ENCODE data around the gene SPC24. TPM values are rescaled to one million over a fixed set of nuclear protein-coding genes. Genes with fewer than 3 reads are reported as not detected.

SPC24 gene
- total RNA-seq, 1 experiment from 2014 or later: 33.9 TPM

DNA sequence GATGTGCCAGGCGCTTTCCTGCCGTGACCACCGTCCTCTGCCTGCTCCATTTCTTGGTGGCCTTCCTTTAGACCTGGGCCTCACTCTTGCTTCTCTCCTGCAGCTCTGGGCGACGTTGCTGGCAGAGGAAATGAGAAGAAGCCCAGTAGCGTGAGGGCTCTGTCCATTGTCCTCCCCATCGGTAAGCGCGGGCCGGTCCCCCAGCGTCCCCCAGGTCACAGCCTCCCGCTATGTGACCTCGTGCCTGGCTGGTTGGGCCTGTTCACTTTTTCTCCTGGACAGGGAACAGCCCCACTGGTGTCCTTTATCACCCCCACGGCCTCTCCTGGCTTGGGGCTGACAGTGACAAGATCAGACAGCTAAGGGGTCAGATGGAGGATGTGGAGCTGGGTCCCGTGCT, 27.7 kb downstream of the SPC24 start:
- H3K36me3 ChIP-seq (ENCODE audit: control insufficient read depth in 1 of 2, insufficient read depth in 2 of 2, low read length in 2 of 2): peaks cover 47 to 73% of the 10 kb centered on the region in 2 experiments
- H3K9me3 ChIP-seq (ENCODE audit: control insufficient read depth in 1 of 2, insufficient read depth in 1 of 2, low read depth in 1 of 2, low read length in 2 of 2): no peaks in the 10 kb centered on the region
- peaks cover 20% of the 10 kb centered on the region; the same call in 1 of the 2 replicates for H3K79me2 ChIP-seq (ENCODE audit: insufficient read depth, low read length)
- H4K20me1 ChIP-seq (ENCODE audit: insufficient read depth): no peaks in the 10 kb centered on the region; the same call in 1 of the 2 replicates
- no peaks in the 10 kb centered on the region for H3K27me3 ChIP-seq (ENCODE audit: insufficient read depth, low read length)
- no peaks in the 10 kb centered on the region for H3K9me2 ChIP-seq (ENCODE audit: insufficient read depth)
- no peak overlapping the region; the same call in 1 of the 2 replicates for H3K27ac ChIP-seq (ENCODE audit: low read depth, low read length)
- ChIA-PET CTCF (no interaction called here), POLR2A (no interaction called here), RAD21 (ENCODE audit: low non-redundant PET in 1 of 2, low total read pairs in 2 of 2, uncharacterized antibody in 2 of 2, unreplicated experiment in 2 of 2) (no interaction called here)
- TF ChIP-seq EZH2 (IDR thresholded peaks at IDR 0.05): no peak
- no peak overlapping the region for H3K9ac ChIP-seq (ENCODE audit: low read length)
- no peak overlapping the region for H2AFZ ChIP-seq (ENCODE audit: low read depth, low read length, poor library complexity, severe bottlenecking)
- peaks cover 0 to 3% of the 10 kb centered on the region in 2 experiments; a peak in 2 of 4 replicates for H3K4me1 ChIP-seq (ENCODE audit: control insufficient read depth in 1 of 2, insufficient read depth in 2 of 2, low read length in 2 of 2)
- no peak for ATAC-seq
- no peak overlapping the region for H3K4me3 ChIP-seq (replicated peaks in 1 of 2; ENCODE audit: low read depth in 1 of 2, low read length in 2 of 2)
- no TSS peak for BruUV-seq (replicated peaks)
- no peak for DNase-seq (ENCODE audit: low read depth, low spot score)
- intact Hi-C loops (cut with micrococcal nuclease): no loop called here
- H3K4me2 ChIP-seq (ENCODE audit: low read length): no peak overlapping the region

DNA sequence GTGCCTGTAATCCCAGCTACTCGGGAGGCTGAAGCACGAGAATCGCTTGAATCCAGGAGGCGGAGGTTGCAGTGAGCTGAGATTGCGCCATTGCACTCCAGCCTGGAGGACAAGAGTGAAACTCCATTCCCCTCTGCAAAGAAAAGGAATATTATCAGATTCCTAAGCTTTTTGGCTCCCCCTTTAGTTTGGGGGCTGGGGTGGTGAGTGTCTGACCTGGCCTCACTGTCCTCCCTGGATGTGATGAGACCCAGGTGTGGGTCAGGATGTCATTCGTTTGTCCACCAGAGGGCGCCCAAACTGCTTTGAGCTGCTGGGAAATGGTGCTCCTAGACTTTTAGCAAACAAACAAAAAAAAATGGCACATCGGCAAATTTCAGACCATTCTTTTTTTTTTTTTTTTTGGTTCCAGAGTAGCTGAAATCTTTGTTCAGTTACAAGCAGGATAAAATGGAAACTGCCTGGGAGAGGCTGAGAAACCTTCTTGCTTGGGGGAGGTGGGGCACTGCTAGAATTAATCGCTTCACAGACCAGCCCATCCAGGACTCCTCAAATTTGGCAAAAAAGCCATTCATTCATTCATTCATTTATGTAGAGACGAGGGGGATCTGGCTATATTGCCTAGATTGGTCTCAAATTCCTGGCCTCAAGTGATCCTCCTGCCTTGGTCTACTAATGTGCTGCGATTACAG, 29.4 kb downstream of the SPC24 start:
- no TSS peak for BruUV-seq (replicated peaks)
- Histone ChIP-seq H3K79me2 (ENCODE audit: insufficient read depth, low read length) (peaks cover 11% of the 10 kb centered on the region; the same call in 1 of the 2 replicates), H3K4me2 (ENCODE audit: low read length) (no peak overlapping the region), H3K9ac (ENCODE audit: low read length) (no peak overlapping the region), H3K4me1 (ENCODE audit: control insufficient read depth in 1 of 2, insufficient read depth in 2 of 2, low read length in 2 of 2) (peaks cover 0 to 3% of the 10 kb centered on the region in 2 experiments; a peak in 1 of 4 replicates), H4K20me1 (ENCODE audit: insufficient read depth) (no peaks in the 10 kb centered on the region; the same call in 1 of the 2 replicates), H2AFZ (ENCODE audit: low read depth, low read length, poor library complexity, severe bottlenecking) (no peak overlapping the region), H3K4me3 (replicated peaks in 1 of 2; ENCODE audit: low read depth in 1 of 2, low read length in 2 of 2) (no peak overlapping the region), H3K27me3 (ENCODE audit: insufficient read depth, low read length) (no peaks in the 10 kb centered on the region), H3K36me3 (ENCODE audit: control insufficient read depth in 1 of 2, insufficient read depth in 2 of 2, low read length in 2 of 2) (peaks cover 43 to 60% of the 10 kb centered on the region in 2 experiments), H3K9me3 (ENCODE audit: control insufficient read depth in 1 of 2, insufficient read depth in 1 of 2, low read depth in 1 of 2, low read length in 2 of 2) (no peaks in the 10 kb centered on the region), H3K9me2 (ENCODE audit: insufficient read depth) (no peaks in the 10 kb centered on the region), H3K27ac (ENCODE audit: low read depth, low read length) (no peak overlapping the region)
- CTCF ChIA-PET: interaction anchor here (0.7 to 2.0 kb wide), 16 partner anchors 9 to 189 kb away, joined by 3 to 10 read pairs (median 3); partner anchors contain the start of genes KANK2 and LDLR
- DNase-seq (ENCODE audit: low read depth, low spot score) (peak; percentile 39), ATAC-seq (peak; percentile 75)
- TF ChIP-seq SIN3A (IDR thresholded peaks at IDR 0.05; ENCODE audit: low read depth) (no peak), ZFX (IDR thresholded peaks at IDR 0.05) (no peak), SP1 (IDR thresholded peaks at IDR 0.05; ENCODE audit: low read depth) (no peak), RAD21 (IDR thresholded peaks at IDR 0.05; ENCODE audit: low read depth) (peak; percentile 56), POLR2AphosphoS5 (IDR thresholded peaks at IDR 0.05; ENCODE audit: low read depth, low read length) (no peak), ZNF274 (IDR thresholded peaks at IDR 0.05; ENCODE audit: low read depth, low read length) (no peak), ELF1 (IDR thresholded peaks at IDR 0.05; ENCODE audit: borderline replicate concordance, low read depth) (no peak), CBX3 (IDR thresholded peaks at IDR 0.05; ENCODE audit: low read depth) (no peak), POLR2A (IDR thresholded peaks at IDR 0.05; ENCODE audit: borderline replicate concordance, extremely low read depth, insufficient read depth, insufficient read length) (no peak), YY1 (IDR thresholded peaks at IDR 0.05; ENCODE audit: extremely low read depth, insufficient replicate concordance, low read depth, low read length) (no peak), EGR1 (IDR thresholded peaks at IDR 0.05; ENCODE audit: low read depth) (no peak)
- TF ChIP-seq, protein P1, sequence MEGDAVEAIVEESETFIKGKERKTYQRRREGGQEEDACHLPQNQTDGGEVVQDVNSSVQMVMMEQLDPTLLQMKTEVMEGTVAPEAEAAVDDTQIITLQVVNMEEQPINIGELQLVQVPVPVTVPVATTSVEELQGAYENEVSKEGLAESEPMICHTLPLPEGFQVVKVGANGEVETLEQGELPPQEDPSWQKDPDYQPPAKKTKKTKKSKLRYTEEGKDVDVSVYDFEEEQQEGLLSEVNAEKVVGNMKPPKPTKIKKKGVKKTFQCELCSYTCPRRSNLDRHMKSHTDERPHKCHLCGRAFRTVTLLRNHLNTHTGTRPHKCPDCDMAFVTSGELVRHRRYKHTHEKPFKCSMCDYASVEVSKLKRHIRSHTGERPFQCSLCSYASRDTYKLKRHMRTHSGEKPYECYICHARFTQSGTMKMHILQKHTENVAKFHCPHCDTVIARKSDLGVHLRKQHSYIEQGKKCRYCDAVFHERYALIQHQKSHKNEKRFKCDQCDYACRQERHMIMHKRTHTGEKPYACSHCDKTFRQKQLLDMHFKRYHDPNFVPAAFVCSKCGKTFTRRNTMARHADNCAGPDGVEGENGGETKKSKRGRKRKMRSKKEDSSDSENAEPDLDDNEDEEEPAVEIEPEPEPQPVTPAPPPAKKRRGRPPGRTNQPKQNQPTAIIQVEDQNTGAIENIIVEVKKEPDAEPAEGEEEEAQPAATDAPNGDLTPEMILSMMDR (IDR thresholded peaks at IDR 0.05 in 2 of 3, conservative IDR thresholded peaks at IDR 0.05 in 1 of 3; ENCODE audit: borderline replicate concordance in 1 of 3, insufficient read depth in 1 of 3, low read depth in 2 of 3, low read length in 2 of 3): peak; percentile 64 to 78 (median 77); a peak in 5 of 6 replicates
- TF ChIP-seq, protein P2, sequence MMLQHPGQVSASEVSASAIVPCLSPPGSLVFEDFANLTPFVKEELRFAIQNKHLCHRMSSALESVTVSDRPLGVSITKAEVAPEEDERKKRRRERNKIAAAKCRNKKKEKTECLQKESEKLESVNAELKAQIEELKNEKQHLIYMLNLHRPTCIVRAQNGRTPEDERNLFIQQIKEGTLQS (IDR thresholded peaks at IDR 0.05): no peak
- RAD21 ChIA-PET (ENCODE audit: low non-redundant PET in 1 of 2, low total read pairs in 2 of 2, uncharacterized antibody in 2 of 2, unreplicated experiment in 2 of 2): interaction anchor here (0.7 to 1.0 kb wide), 2 partner anchors 77 to 90 kb away, joined by 3 to 4 read pairs; no protein-coding TSS in a partner anchor
- POLR2A ChIA-PET: no interaction called here
- intact Hi-C loops (cut with micrococcal nuclease): loop anchor here (1.0 kb wide), 2 partner anchors 78 to 90 kb away; no protein-coding TSS in a partner anchor

All from HCT116 (cell line).